ENCODE measurements around the gene EIPR1. TPM values are rescaled to one million over a fixed set of nuclear protein-coding genes. Genes with fewer than 3 reads are reported as not detected.

EIPR1 gene
- total RNA-seq, 2 donors from 2014 or later = 13.5 TPM

- intact Hi-C loops (cut with DNase I) = no loop called here
- Histone ChIP-seq H3K36me3 (replicated peaks in 1 of 2; ENCODE audit: insufficient read depth in 1 of 2, low read depth in 2 of 2) (no peaks in the 10 kb centered on the region), H3K27ac (no peak overlapping the region), H3K4me3 (no peak overlapping the region), H3K4me1 (no peaks in the 10 kb centered on the region), H3K27me3 (no peaks in the 10 kb centered on the region), H3K9me3 (no peaks in the 10 kb centered on the region)
- 97 to 98% methylated on average over 11 of the region's 11 CpGs for WGBS, 2 donors
- no peak for TF ChIP-seq POLR2A (IDR thresholded peaks at IDR 0.05)
- TF ChIP-seq, protein P1, sequence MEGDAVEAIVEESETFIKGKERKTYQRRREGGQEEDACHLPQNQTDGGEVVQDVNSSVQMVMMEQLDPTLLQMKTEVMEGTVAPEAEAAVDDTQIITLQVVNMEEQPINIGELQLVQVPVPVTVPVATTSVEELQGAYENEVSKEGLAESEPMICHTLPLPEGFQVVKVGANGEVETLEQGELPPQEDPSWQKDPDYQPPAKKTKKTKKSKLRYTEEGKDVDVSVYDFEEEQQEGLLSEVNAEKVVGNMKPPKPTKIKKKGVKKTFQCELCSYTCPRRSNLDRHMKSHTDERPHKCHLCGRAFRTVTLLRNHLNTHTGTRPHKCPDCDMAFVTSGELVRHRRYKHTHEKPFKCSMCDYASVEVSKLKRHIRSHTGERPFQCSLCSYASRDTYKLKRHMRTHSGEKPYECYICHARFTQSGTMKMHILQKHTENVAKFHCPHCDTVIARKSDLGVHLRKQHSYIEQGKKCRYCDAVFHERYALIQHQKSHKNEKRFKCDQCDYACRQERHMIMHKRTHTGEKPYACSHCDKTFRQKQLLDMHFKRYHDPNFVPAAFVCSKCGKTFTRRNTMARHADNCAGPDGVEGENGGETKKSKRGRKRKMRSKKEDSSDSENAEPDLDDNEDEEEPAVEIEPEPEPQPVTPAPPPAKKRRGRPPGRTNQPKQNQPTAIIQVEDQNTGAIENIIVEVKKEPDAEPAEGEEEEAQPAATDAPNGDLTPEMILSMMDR (IDR thresholded peaks at IDR 0.05) = no peak
- ATAC-seq (no peak), DNase-seq (no peak)
Observed at GRCh38 chr2:3198119-3198518, 179.5 kb downstream of the EIPR1 start.

DNA sequence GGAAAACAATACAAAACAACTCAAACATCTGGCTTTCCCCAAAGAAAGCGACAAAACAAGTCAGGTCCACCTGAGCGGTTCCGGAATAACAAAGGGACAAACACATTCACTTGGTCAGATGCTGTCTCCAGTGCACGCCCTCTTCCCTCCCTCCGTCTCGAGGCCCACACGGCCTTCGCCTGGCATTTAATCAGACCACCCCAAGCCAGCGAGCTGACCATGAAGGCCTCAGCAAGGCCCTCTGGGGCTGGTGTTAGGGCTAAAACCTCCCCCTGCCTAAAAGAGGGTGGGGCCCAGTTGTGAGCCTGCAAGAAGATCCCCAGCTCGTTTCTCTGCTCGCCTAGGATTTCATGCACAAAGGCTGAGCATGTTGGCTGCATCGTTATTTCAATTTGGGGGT is 180.3 kb downstream of the EIPR1 start:
- Histone ChIP-seq H3K4me3 (no peak overlapping the region), H3K36me3 (replicated peaks in 1 of 2; ENCODE audit: insufficient read depth in 1 of 2, low read depth in 2 of 2) (no peaks in the 10 kb centered on the region), H3K4me1 (no peaks in the 10 kb centered on the region), H3K27ac (no peak overlapping the region), H3K27me3 (no peaks in the 10 kb centered on the region), H3K9me3 (no peaks in the 10 kb centered on the region)
- intact Hi-C loops (cut with DNase I) = no loop called here
- no peak for ATAC-seq
- no peak for TF ChIP-seq POLR2A (IDR thresholded peaks at IDR 0.05)
- TF ChIP-seq, protein P1 (IDR thresholded peaks at IDR 0.05) = no peak
- no peak for DNase-seq
- 76 to 78% methylated on average over 12 of the region's 12 CpGs for WGBS, 2 donors

DNA sequence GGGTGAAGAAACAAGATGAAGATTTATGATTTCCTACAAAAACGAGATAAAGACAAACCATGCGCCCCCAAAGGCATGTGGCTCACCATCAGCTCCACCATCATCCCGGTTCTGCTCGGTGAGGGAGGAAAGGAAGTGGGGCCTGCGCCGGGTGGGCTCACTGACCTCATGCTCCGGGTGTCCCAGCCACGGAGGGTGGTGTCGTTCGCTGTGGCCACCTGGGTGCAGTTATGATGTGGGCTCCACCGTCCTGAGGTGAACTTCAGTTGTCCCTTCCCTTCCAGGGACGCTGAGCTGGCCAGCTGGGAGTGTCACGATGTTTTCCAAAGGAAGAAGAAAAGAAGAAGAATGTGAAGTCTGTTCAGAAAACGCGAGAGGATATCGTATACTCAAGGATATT is 180.9 kb downstream of the EIPR1 start:
- TF ChIP-seq, protein P1 (IDR thresholded peaks at IDR 0.05) = no peak
- TF ChIP-seq POLR2A (IDR thresholded peaks at IDR 0.05) = no peak
- intact Hi-C loops (cut with DNase I) = no loop called here
- no peaks in the 10 kb centered on the region for H3K27me3 ChIP-seq
- H3K4me3 ChIP-seq = no peak overlapping the region
- DNase-seq = no peak
- no peak overlapping the region for H3K27ac ChIP-seq
- 87 to 89% methylated on average over 16 of the region's 16 CpGs for WGBS, 2 donors
- H3K4me1 ChIP-seq = no peaks in the 10 kb centered on the region
- ATAC-seq = no peak
- H3K36me3 ChIP-seq (replicated peaks in 1 of 2; ENCODE audit: insufficient read depth in 1 of 2, low read depth in 2 of 2) = no peaks in the 10 kb centered on the region
- H3K9me3 ChIP-seq = no peaks in the 10 kb centered on the region

DNA sequence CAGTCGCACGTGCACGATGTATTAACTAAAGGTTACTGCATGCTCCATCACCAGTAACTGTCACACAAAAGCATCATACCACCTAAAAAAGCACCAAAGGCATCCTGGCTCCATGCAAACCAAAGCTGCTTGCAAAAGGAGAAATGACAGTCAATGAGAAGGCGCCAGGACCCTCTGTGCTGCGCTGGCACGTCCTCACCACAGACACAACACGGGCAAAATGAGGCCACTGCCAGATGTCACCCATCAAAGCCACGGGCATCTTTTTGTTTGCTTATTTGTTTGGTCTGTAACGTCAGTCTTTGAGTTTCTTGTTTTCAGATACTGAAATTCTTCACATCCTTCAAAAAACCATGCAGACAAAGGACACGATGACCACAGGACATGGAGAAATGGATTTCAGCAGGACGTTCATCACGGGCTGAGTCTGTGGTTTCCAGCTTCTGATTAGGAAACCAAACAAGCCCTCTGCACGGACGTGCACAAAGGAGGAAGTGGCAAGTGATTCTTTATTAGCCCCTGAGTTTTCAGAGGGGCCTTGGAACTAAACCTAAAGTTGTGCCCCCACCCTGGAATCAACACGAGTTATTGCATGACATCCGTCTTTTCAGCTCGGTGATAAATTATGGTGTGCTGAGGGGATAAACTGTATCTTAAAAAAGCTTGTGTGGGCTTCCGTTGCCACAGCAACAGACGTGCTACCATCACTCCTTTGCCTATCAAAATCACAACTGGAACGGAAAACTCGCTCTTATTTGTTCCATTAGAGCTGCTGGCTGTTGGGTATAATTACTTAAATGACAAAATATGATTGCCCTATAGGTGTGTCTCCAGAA is 181.8 kb downstream of the EIPR1 start:
- no peaks in the 10 kb centered on the region for H3K27me3 ChIP-seq
- H3K27ac ChIP-seq = no peak overlapping the region
- no peaks in the 10 kb centered on the region for H3K4me1 ChIP-seq
- intact Hi-C loops (cut with DNase I) = no loop called here
- ATAC-seq (no peak), DNase-seq (peak in 1 of 4 donors; percentile 18)
- H3K4me3 ChIP-seq = no peak overlapping the region
- TF ChIP-seq, protein P1 (IDR thresholded peaks at IDR 0.05) = no peak
- TF ChIP-seq POLR2A (IDR thresholded peaks at IDR 0.05) = no peak
- H3K9me3 ChIP-seq = no peaks in the 10 kb centered on the region
- no peaks in the 10 kb centered on the region for H3K36me3 ChIP-seq (replicated peaks in 1 of 2; ENCODE audit: insufficient read depth in 1 of 2, low read depth in 2 of 2)
- WGBS, 2 donors = 76 to 83% methylated on average over 21 of the region's 21 CpGs

DNA sequence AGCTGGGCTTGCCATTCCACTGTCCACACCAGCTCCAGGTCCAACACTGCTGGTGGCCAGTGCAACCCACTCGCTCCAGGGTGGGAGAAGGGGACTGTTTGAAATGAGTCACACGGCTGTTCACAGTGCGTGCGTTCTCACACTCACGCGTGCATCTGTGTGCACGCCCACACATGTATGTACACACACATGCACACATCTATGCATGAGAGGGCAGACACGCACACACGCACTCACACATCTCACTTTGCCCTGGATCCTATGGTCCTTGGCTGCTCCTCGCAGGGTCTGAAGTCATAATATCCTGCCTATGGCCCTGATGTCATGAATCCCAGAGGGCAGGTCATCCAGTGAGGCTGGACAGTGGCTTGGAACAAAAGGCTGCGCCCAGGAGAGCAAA is 182.8 kb downstream of the EIPR1 start:
- Histone ChIP-seq H3K4me1 (no peaks in the 10 kb centered on the region), H3K36me3 (replicated peaks in 1 of 2; ENCODE audit: insufficient read depth in 1 of 2, low read depth in 2 of 2) (no peaks in the 10 kb centered on the region), H3K27ac (no peak overlapping the region), H3K27me3 (no peaks in the 10 kb centered on the region), H3K4me3 (no peak overlapping the region), H3K9me3 (no peaks in the 10 kb centered on the region)
- WGBS, 2 donors = 92 to 97% methylated on average over 10 to 11 of the region's 11 CpGs
- no peak for DNase-seq
- no peak for ATAC-seq
- TF ChIP-seq, protein P1 (IDR thresholded peaks at IDR 0.05) = no peak
- TF ChIP-seq POLR2A (IDR thresholded peaks at IDR 0.05) = no peak
- intact Hi-C loops (cut with DNase I) = no loop called here
